Measurements from ENCODE around the gene ZDHHC14.

ZDHHC14 gene

GRCh38 chr6:157550114-157550989, 169.4 kb downstream of the ZDHHC14 start:
- H3K9me3 ChIP-seq (ENCODE audit: insufficient read depth, low read length): no peaks in the 10 kb centered on the region
- no peaks in the 10 kb centered on the region for H3K27me3 ChIP-seq (ENCODE audit: low read length)
- H3K36me3 ChIP-seq (ENCODE audit: low read length): no peaks in the 10 kb centered on the region
- TF ChIP-seq CTCF (IDR thresholded peaks at IDR 0.05; ENCODE audit: insufficient read depth, low read length, poor library complexity, severe bottlenecking) (no peak), EZH2phosphoT487 (conservative IDR thresholded peaks at IDR 0.05; ENCODE audit: low read length) (no peak)
- no peaks in the 10 kb centered on the region for H4K20me1 ChIP-seq (ENCODE audit: low read depth, low read length)
- H3K79me2 ChIP-seq (ENCODE audit: insufficient read depth, low read length): no peaks in the 10 kb centered on the region
- no peak overlapping the region for H3K27ac ChIP-seq (ENCODE audit: low read depth, low read length)
- no peak overlapping the region for H3K4me2 ChIP-seq (ENCODE audit: low read depth, low read length, poor library complexity, severe bottlenecking)
- no peak overlapping the region for H3K4me3 ChIP-seq (ENCODE audit: insufficient read depth, low read length, poor library complexity, severe bottlenecking)
- no peaks in the 10 kb centered on the region for H3F3A ChIP-seq (ENCODE audit: insufficient read depth)
- no peak overlapping the region for H3K9ac ChIP-seq (ENCODE audit: low read length)
- H3K9me2 ChIP-seq (replicated peaks; ENCODE audit: insufficient read depth, low read length): no peaks in the 10 kb centered on the region
- no peak overlapping the region for H2AFZ ChIP-seq (ENCODE audit: low read depth, low read length, severe bottlenecking)

GRCh38 chr6:157551041-157551832, 170.2 kb downstream of the ZDHHC14 start:
- no peak overlapping the region for H3K4me3 ChIP-seq (ENCODE audit: insufficient read depth, low read length, poor library complexity, severe bottlenecking)

GRCh38 chr6:157552081-157552747, 171.2 kb downstream of the ZDHHC14 start:
- Histone ChIP-seq H3K4me2 (ENCODE audit: low read depth, low read length, poor library complexity, severe bottlenecking) (no peak overlapping the region), H3K27ac (ENCODE audit: low read depth, low read length) (no peak overlapping the region), H3K79me2 (ENCODE audit: insufficient read depth, low read length) (no peaks in the 10 kb centered on the region), H3K36me3 (ENCODE audit: low read length) (no peaks in the 10 kb centered on the region), H3K9ac (ENCODE audit: low read length) (no peak overlapping the region), H3K9me2 (replicated peaks; ENCODE audit: insufficient read depth, low read length) (no peaks in the 10 kb centered on the region), H3F3A (ENCODE audit: insufficient read depth) (no peaks in the 10 kb centered on the region), H3K4me3 (ENCODE audit: insufficient read depth, low read length, poor library complexity, severe bottlenecking) (no peak overlapping the region), H3K9me3 (ENCODE audit: insufficient read depth, low read length) (no peaks in the 10 kb centered on the region), H4K20me1 (ENCODE audit: low read depth, low read length) (no peaks in the 10 kb centered on the region), H3K27me3 (ENCODE audit: low read length) (no peaks in the 10 kb centered on the region), H2AFZ (ENCODE audit: low read depth, low read length, severe bottlenecking) (no peak overlapping the region)
- TF ChIP-seq CTCF (IDR thresholded peaks at IDR 0.05; ENCODE audit: insufficient read depth, low read length, poor library complexity, severe bottlenecking) (no peak), EZH2phosphoT487 (conservative IDR thresholded peaks at IDR 0.05; ENCODE audit: low read length) (no peak)

More at GRCh38 chr6:157551041-157551832, 170.2 kb downstream of the ZDHHC14 start:
- no peak overlapping the region for H2AFZ ChIP-seq (ENCODE audit: low read depth, low read length, severe bottlenecking)
- H3F3A ChIP-seq (ENCODE audit: insufficient read depth): no peaks in the 10 kb centered on the region
- no peak overlapping the region for H3K27ac ChIP-seq (ENCODE audit: low read depth, low read length)
- no peaks in the 10 kb centered on the region for H4K20me1 ChIP-seq (ENCODE audit: low read depth, low read length)
- H3K79me2 ChIP-seq (ENCODE audit: insufficient read depth, low read length): no peaks in the 10 kb centered on the region
- TF ChIP-seq CTCF (IDR thresholded peaks at IDR 0.05; ENCODE audit: insufficient read depth, low read length, poor library complexity, severe bottlenecking) (no peak), EZH2phosphoT487 (conservative IDR thresholded peaks at IDR 0.05; ENCODE audit: low read length) (no peak)
- no peak overlapping the region for H3K9ac ChIP-seq (ENCODE audit: low read length)
- H3K9me2 ChIP-seq (replicated peaks; ENCODE audit: insufficient read depth, low read length): no peaks in the 10 kb centered on the region
- H3K36me3 ChIP-seq (ENCODE audit: low read length): no peaks in the 10 kb centered on the region
- no peaks in the 10 kb centered on the region for H3K9me3 ChIP-seq (ENCODE audit: insufficient read depth, low read length)
- no peaks in the 10 kb centered on the region for H3K27me3 ChIP-seq (ENCODE audit: low read length)
- H3K4me2 ChIP-seq (ENCODE audit: low read depth, low read length, poor library complexity, severe bottlenecking): no peak overlapping the region
